Testis (tissue), 2 donors: Measurements from ENCODE around the gene POLR1A.

Experiments
- CTCF ChIP-seq, 3 experiments: fragments of 450-650 bp in 2 of 3; fragments of 200-600 bp in 1 of 3; sonication (generic) in 1 of 3; IDR thresholded peaks; one replicate each; pipeline ENCODE4 v1.5.1; 2016 to 2019; ENCODE audit warnings: antibody characterized with exemption in 3 of 3, mild to moderate bottlenecking in 2 of 3, moderate library complexity in 1 of 3
- POLR2A ChIP-seq: fragments of 450-650 bp; IDR thresholded peaks from one replicate; pipeline ENCODE4 v1.6.1; 2017; ENCODE audit warnings: antibody characterized with exemption, mild to moderate bottlenecking, moderate library complexity

- TF ChIP-seq CTCF (IDR thresholded peaks at IDR 0.05) (no peak), POLR2A (no peak)
These were observed 61.6 kb downstream of the POLR1A start for GRCh38 chr2:86044045-86044444.
